Measurements from ENCODE around the gene DMD. TPM values are rescaled to one million over a fixed set of nuclear protein-coding genes. Genes with fewer than 3 reads are reported as not detected.

Gene DMD
- total RNA-seq, 1 donor from 2014 or later = 2.5 TPM

DNA sequence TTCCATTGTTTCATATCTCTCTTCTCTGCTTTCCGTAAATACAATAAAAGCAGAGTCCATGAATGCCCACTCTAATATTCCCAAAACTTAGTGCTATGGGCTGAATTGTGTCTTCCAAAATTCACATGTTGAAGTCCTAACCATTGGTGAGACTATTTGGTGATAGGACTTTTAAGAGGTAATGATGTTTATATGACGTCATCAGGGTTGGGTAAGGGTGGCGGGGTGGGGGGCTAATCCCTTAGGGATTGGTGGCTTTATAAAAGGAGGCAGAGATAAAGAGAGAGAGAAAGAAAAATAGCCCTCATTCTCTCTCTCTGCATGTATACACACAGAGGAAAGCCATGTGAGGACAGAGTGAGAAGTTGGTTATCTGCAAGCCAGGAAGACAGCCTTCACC is 722.2 kb downstream of the DMD start:
- Histone ChIP-seq H3K27me3 (ENCODE audit: control insufficient read depth, insufficient read depth, low read length) (no peaks in the 10 kb centered on the region), H3K4me3 (ENCODE audit: low read depth, low read length) (no peak overlapping the region), H3K36me3 (ENCODE audit: control insufficient read depth, insufficient read depth, low read length) (no peaks in the 10 kb centered on the region)
- DNase-seq (ENCODE audit: low read depth) = no peak
- no peak for TF ChIP-seq CTCF (IDR thresholded peaks at IDR 0.05; ENCODE audit: insufficient read depth, low read length, poor library complexity, severe bottlenecking)

GRCh38 chrX:32483534-32484136 is 727.7 kb downstream of the DMD start:
- peak; percentile 36 for TF ChIP-seq CTCF (IDR thresholded peaks at IDR 0.05; ENCODE audit: insufficient read depth, low read length, poor library complexity, severe bottlenecking)
- DNase-seq (ENCODE audit: low read depth) = no peak
- Histone ChIP-seq H3K4me3 (ENCODE audit: low read depth, low read length) (no peak overlapping the region), H3K27me3 (ENCODE audit: control insufficient read depth, insufficient read depth, low read length) (no peaks in the 10 kb centered on the region), H3K36me3 (ENCODE audit: control insufficient read depth, insufficient read depth, low read length) (no peaks in the 10 kb centered on the region)

- no peaks in the 10 kb centered on the region for H3K27me3 ChIP-seq (ENCODE audit: control insufficient read depth, insufficient read depth, low read length)
- no peak for TF ChIP-seq CTCF (IDR thresholded peaks at IDR 0.05; ENCODE audit: insufficient read depth, low read length, poor library complexity, severe bottlenecking)
- H3K4me3 ChIP-seq (ENCODE audit: low read depth, low read length) = no peak overlapping the region
- DNase-seq (ENCODE audit: low read depth) = no peak
- H3K36me3 ChIP-seq (ENCODE audit: control insufficient read depth, insufficient read depth, low read length) = no peaks in the 10 kb centered on the region
Measured at GRCh38 chrX:32480019-32480418, 731.3 kb downstream of the DMD start.

GRCh38 chrX:32472364-32472763 is 739.0 kb downstream of the DMD start:
- TF ChIP-seq CTCF (IDR thresholded peaks at IDR 0.05; ENCODE audit: insufficient read depth, low read length, poor library complexity, severe bottlenecking) = no peak
- no peak for DNase-seq (ENCODE audit: low read depth)
- Histone ChIP-seq H3K27me3 (ENCODE audit: control insufficient read depth, insufficient read depth, low read length) (no peaks in the 10 kb centered on the region), H3K4me3 (ENCODE audit: low read depth, low read length) (no peak overlapping the region), H3K36me3 (ENCODE audit: control insufficient read depth, insufficient read depth, low read length) (no peaks in the 10 kb centered on the region)

DNA sequence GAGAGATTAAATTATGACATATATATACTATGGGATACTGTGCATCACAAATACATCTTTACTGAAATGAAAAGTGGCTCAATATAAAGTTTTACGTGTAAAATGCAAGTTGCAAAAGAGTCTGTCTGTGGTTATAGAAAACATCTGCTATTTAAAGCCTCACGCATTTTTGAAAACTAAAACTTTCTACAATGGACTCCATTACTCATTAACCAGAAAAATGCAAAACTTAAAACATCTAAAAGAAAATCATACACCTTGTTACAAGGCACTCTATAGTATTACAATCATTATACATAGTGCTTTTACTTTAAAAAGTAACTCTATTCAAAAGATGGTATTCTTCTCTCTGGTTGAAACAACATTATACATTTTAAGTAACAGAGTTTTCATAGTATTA is 755.6 kb downstream of the DMD start:
- DNase-seq (ENCODE audit: low read depth) = no peak
- Histone ChIP-seq H3K27me3 (ENCODE audit: control insufficient read depth, insufficient read depth, low read length) (no peaks in the 10 kb centered on the region), H3K4me3 (ENCODE audit: low read depth, low read length) (no peak overlapping the region), H3K36me3 (ENCODE audit: control insufficient read depth, insufficient read depth, low read length) (no peaks in the 10 kb centered on the region)
- no peak for TF ChIP-seq CTCF (IDR thresholded peaks at IDR 0.05; ENCODE audit: insufficient read depth, low read length, poor library complexity, severe bottlenecking)

Measured in kidney epithelial cell (primary cell).